GM12878 (cell line): Measurements from ENCODE around the gene APOA5. TPM values are rescaled to one million over a fixed set of nuclear protein-coding genes. Genes with fewer than 3 reads are reported as not detected.

Experiments used
- ATAC-seq: fragments of 200-7000 bp; cut with Tn5 transposase; 3 replicates; pipeline ENCODE4 v1.9.1; 2020; ENCODE audit warnings: mild to moderate bottlenecking, moderate library complexity
- BruUV-seq: library from RNA; stranded (reverse); fragments of 400-500 nt; replicated peaks from 2 replicates; lab custom pipeline; 2021; lab: Mats Ljungman, UMichigan
- CTCF ChIA-PET: fragments of 300-600 bp; sonication (Branson Sonifier 250); formaldehyde crosslinking; extraction: SDS; loops from one replicate; lab custom pipeline; 2021; ENCODE audit warnings: inconsistent platforms; lab: Yijun Ruan, JAX
- POLR2A ChIA-PET: fragments of 350-600 bp; formaldehyde crosslinking; extraction: SDS; loops from one replicate; lab custom pipeline; 2021; ENCODE audit warnings: inconsistent platforms; lab: Charles Lee
- RAD21 ChIA-PET: fragments of 300-600 bp; sonication (Branson Sonifier 250); formaldehyde crosslinking; loops from one replicate; lab custom pipeline; 2023; ENCODE audit warnings: antibody characterized with exemption; ENCODE audit not compliant: unreplicated experiment; lab: Charles Lee
- SMC1A ChIA-PET: fragments of 300-600 bp; sonication (Branson Sonifier 250); formaldehyde crosslinking; loops from one replicate; lab custom pipeline; 2023; ENCODE audit not compliant: unreplicated experiment, uncharacterized antibody; lab: Charles Lee
- DNase-seq: peaks from one replicate; pipeline ENCODE4 v3.0.0-alpha.2; 2011; ENCODE audit warnings: low read depth, low spot score
- FAIRE-seq: peaks from 3 replicates; lab custom pipeline; 2011; peaks lifted over from hg19 to GRCh38; lab: Jason Lieb, UNC
- H2AFZ ChIP-seq: 2 replicates; pipeline ENCODE4 v1.6.0; 2011; ENCODE audit warnings: low read depth, low read length, control low read depth; ENCODE audit not compliant: control insufficient read depth
- H3K27ac ChIP-seq: 2 replicates; pipeline ENCODE4 v1.5.1; 2011; ENCODE audit warnings: control low read depth; ENCODE audit not compliant: control insufficient read depth, insufficient read depth
- H3K27me3 ChIP-seq, 2 experiments: replicated peaks in 1 of 2; 2 replicates each; pipeline versions ENCODE4 v1.6.0 to v1.6.1; 2011; ENCODE audit warnings: low read length in 1 of 2; ENCODE audit not compliant: control insufficient read depth in 2 of 2, insufficient read depth in 2 of 2
- H3K36me3 ChIP-seq, 2 experiments: 2 replicates each; pipeline ENCODE4 v1.5.1; 2011; ENCODE audit warnings: low read length in 1 of 2; ENCODE audit not compliant: control insufficient read depth in 2 of 2, insufficient read depth in 2 of 2
- H3K4me1 ChIP-seq: 2 replicates; pipeline ENCODE4 v1.6.1; 2011; ENCODE audit warnings: mild to moderate bottlenecking, low read length, moderate library complexity, mixed read lengths; ENCODE audit not compliant: control insufficient read depth, insufficient read depth
- H3K4me2 ChIP-seq: 2 replicates; pipeline ENCODE4 v1.6.0; 2011; ENCODE audit warnings: control low read depth; ENCODE audit not compliant: control insufficient read depth, insufficient read depth
- H3K4me3 ChIP-seq: fragments of 200-600 bp; sonication (generic); 2 replicates; pipeline ENCODE4 v1.5.1; 2016
- H3K79me2 ChIP-seq: 2 replicates; pipeline ENCODE4 v1.6.0; 2011; ENCODE audit warnings: low read length; ENCODE audit not compliant: control insufficient read depth, insufficient read depth
- H3K9ac ChIP-seq: 2 replicates; pipeline ENCODE4 v1.8.0; 2011; ENCODE audit warnings: low read length, control low read depth, mixed read lengths; ENCODE audit not compliant: control insufficient read depth, insufficient read depth
- H3K9me3 ChIP-seq: replicated peaks from 3 replicates; pipeline ENCODE4 v1.5.1; 2011; ENCODE audit warnings: mild to moderate bottlenecking, low read length; ENCODE audit not compliant: control insufficient read depth, insufficient read depth
- H4K20me1 ChIP-seq: 2 replicates; pipeline ENCODE4 v1.6.0; 2011; ENCODE audit not compliant: control insufficient read depth, insufficient read depth
- CEBPB ChIP-seq, 2 experiments: fragments of 150-350 bp in 1 of 2; IDR thresholded peaks; 2 replicates each; pipeline ENCODE4 v1.6.1; 2012 to 2014; ENCODE audit warnings: low read depth in 2 of 2, low read length in 2 of 2, borderline replicate concordance in 1 of 2, inconsistent platforms in 1 of 2
- CHD2 ChIP-seq: IDR thresholded peaks from 2 replicates; pipeline ENCODE4 v1.6.1; 2011; ENCODE audit warnings: low read depth, low read length, improper control_type of control experiment, borderline replicate concordance
- CREM ChIP-seq: IDR thresholded peaks from 2 replicates; pipeline ENCODE4 v1.6.1; 2014; ENCODE audit warnings: antibody characterized with exemption, low read depth
- EGR1 ChIP-seq, 2 experiments: IDR thresholded peaks; 1 replicate in 1 of 2; 2 replicates in 1 of 2; pipeline ENCODE4 v1.6.1; 2011 to 2012; ENCODE audit warnings: low read depth in 2 of 2, low read length in 2 of 2, borderline replicate concordance in 1 of 2, mild to moderate bottlenecking in 1 of 2, moderate library complexity in 1 of 2
- ETV6 ChIP-seq, 2 experiments: fragments of 450-650 bp in 1 of 2; IDR thresholded peaks in 1 of 2; conservative IDR thresholded peaks in 1 of 2; 2 replicates each; pipeline ENCODE4 v1.6.1; 2014; ENCODE audit warnings: antibody characterized with exemption in 1 of 2, borderline replicate concordance in 1 of 2, low read depth in 1 of 2, mild to moderate bottlenecking in 1 of 2, moderate library complexity in 1 of 2
- FOS ChIP-seq: IDR thresholded peaks from 3 replicates; pipeline ENCODE4 v1.6.1; 2011; ENCODE audit warnings: borderline replicate concordance; ENCODE audit not compliant: insufficient read length; ENCODE audit errors: extremely low read depth
- IKZF1 ChIP-seq: fragments of 450-650 bp; conservative IDR thresholded peaks from 2 replicates; pipeline ENCODE4 v1.6.1; 2017; ENCODE audit warnings: antibody characterized with exemption, mild to moderate bottlenecking
- NRF1 ChIP-seq: conservative IDR thresholded peaks from 2 replicates; pipeline ENCODE4 v1.6.1; 2011; ENCODE audit warnings: mild to moderate bottlenecking, low read depth, low read length, improper control_type of control experiment
- POLR2AphosphoS5 ChIP-seq: IDR thresholded peaks from 2 replicates; pipeline ENCODE4 v1.6.1; 2011; ENCODE audit warnings: mild to moderate bottlenecking, low read length, inconsistent platforms
- RAD21 ChIP-seq: IDR thresholded peaks from 2 replicates; pipeline ENCODE4 v1.6.1; 2011; ENCODE audit warnings: mild to moderate bottlenecking, low read depth, low read length, moderate library complexity; ENCODE audit not compliant: insufficient read depth
- SKIL ChIP-seq: fragments of 450-650 bp; IDR thresholded peaks from 2 replicates; pipeline ENCODE4 v1.6.1; 2017; ENCODE audit warnings: mild to moderate bottlenecking, low read depth, inconsistent platforms; ENCODE audit not compliant: poor library complexity, severe bottlenecking
- STAT1 ChIP-seq: fragments of 450-650 bp; conservative IDR thresholded peaks from 2 replicates; pipeline ENCODE4 v1.6.1; 2014; ENCODE audit warnings: antibody characterized with exemption, mild to moderate bottlenecking
- TAF1 ChIP-seq: IDR thresholded peaks from 2 replicates; pipeline ENCODE4 v1.6.1; 2011; ENCODE audit warnings: mild to moderate bottlenecking, low read depth, low read length, borderline replicate concordance
- USF2 ChIP-seq: IDR thresholded peaks from 2 replicates; pipeline ENCODE4 v1.6.1; 2011; ENCODE audit warnings: low read depth, low read length, improper control_type of control experiment, borderline replicate concordance
- ZBTB33 ChIP-seq: fragments of 450-650 bp; IDR thresholded peaks from 2 replicates; pipeline ENCODE4 v1.6.1; 2017; ENCODE audit warnings: mild to moderate bottlenecking
- WGBS: methylation state at CpG from one replicate; pipeline ENCODE4 v1.1.6; 2016; ENCODE audit warnings: low lambda C conversion rate; ENCODE audit not compliant: insufficient replicate concordance, insufficient coverage; ENCODE audit errors: missing lambda C conversion rate; 5-methylcytosine and 5-hydroxymethylcytosine counted together
- in situ Hi-C: fragments of 300-500 bp; cut with MboI; formaldehyde crosslinking; loops from 9 replicates; pipeline ENCODE4 v1.14.3; 2018; ENCODE audit warnings: mixed read lengths
- intact Hi-C: fragments of 100-400 bp; cut with micrococcal nuclease; formaldehyde crosslinking; loops from one replicate; pipeline ENCODE4 v1.14.2; 2022; ENCODE audit not compliant: unreplicated experiment
- polyA plus RNA-seq, 11 experiments: library from polyadenylated mRNA; depleted of rRNA in 4 of 11; unstranded in 6 of 11; stranded (reverse) in 5 of 11; fragments of >200 nt; fragmentation: Nextera tagmentation in 4 of 11; fragmentation: Illumina TruSeq in 1 of 11; extraction: Ambion mirVana in 4 of 11; extraction: Trizol in 1 of 11; gene quantifications; 1 replicate in 1 of 11; 2 replicates in 10 of 11; pipeline versions ENCODE4 v1.2.1 to v1.2.3, GENCODE V29; 2011 to 2016; ENCODE audit warnings: inconsistent platforms in 2 of 11, missing spikeins in 2 of 11, low read depth in 1 of 11
- total RNA-seq, 4 experiments: library from RNA; depleted of rRNA in 3 of 4; stranded (reverse); fragments of >200 nt in 3 of 4; fragmentation: Illumina TruSeq in 1 of 4; extraction: Trizol in 1 of 4; gene quantifications; 2 replicates each; pipeline versions ENCODE4 v1.2.1 to v1.2.3, GENCODE V29; 2013 to 2021

APOA5 gene
- total and polyA plus RNA-seq, 10 of the 15 experiments (the other 5 are each of a cell fraction or from before 2014, with no cell fraction given): 0.15 TPM; not detected in 9

- no peak for TF ChIP-seq IKZF1
- no peak for TF ChIP-seq USF2
- no peak for TF ChIP-seq STAT1
- no peak for TF ChIP-seq POLR2AphosphoS5
- TF ChIP-seq CREM: no peak
- no peak for TF ChIP-seq ETV6 (conservative IDR thresholded peaks at IDR 0.05 in 1 of 2, IDR thresholded peaks at IDR 0.05 in 1 of 2; ENCODE audit: borderline replicate concordance in 1 of 2, low read depth in 1 of 2)
- no peak for TF ChIP-seq RAD21
- TF ChIP-seq EGR1 (IDR thresholded peaks at IDR 0.05; ENCODE audit: borderline replicate concordance in 1 of 2, low read depth in 2 of 2, low read length in 2 of 2): no peak
- TF ChIP-seq SKIL: no peak
Observed at GRCh38 chr11:116819049-116819448, 27.4 kb upstream of the APOA5 start (continued).

- 53% methylated on average over 6 of the region's 6 CpGs for WGBS
- DNase-seq (no peak), FAIRE-seq (no peak), ATAC-seq (no peak)
- H3K79me2 ChIP-seq: no peaks in the 10 kb centered on the region
- no peaks in the 10 kb centered on the region for H4K20me1 ChIP-seq
- CTCF ChIA-PET: interaction anchor here (1.6 kb wide), 1 partner anchor 66 kb away, joined by 4 read pairs; no protein-coding TSS in a partner anchor
- H3K4me2 ChIP-seq: no peak overlapping the region
- no peaks in the 10 kb centered on the region for H3K9me3 ChIP-seq
- POLR2A ChIA-PET: no interaction called here
- intact Hi-C loops: no loop called here
- no peak overlapping the region for H3K4me3 ChIP-seq
- H3K27me3 ChIP-seq: no peaks in the 10 kb centered on the region
- no peak overlapping the region for H3K27ac ChIP-seq
- no peaks in the 10 kb centered on the region for H3K4me1 ChIP-seq
- H2AFZ ChIP-seq: no peak overlapping the region
- SMC1A ChIA-PET: no interaction called here
- no peak overlapping the region for H3K9ac ChIP-seq
- H3K36me3 ChIP-seq: no peaks in the 10 kb centered on the region
- RAD21 ChIA-PET: no interaction called here
- no TSS peak for BruUV-seq
- in situ Hi-C loops: no loop called here
- TF ChIP-seq ZBTB33 (no peak), FOS (no peak), NRF1 (no peak), TAF1 (no peak), SKIL (no peak), CEBPB (IDR thresholded peaks at IDR 0.05; ENCODE audit: borderline replicate concordance in 1 of 2, low read depth in 2 of 2, low read length in 2 of 2) (no peak), CHD2 (no peak)
Observed at GRCh38 chr11:116814502-116814901, 22.8 kb upstream of the APOA5 start.
